COLO829 (cell line): Measurements from ENCODE around the gene RPL13.

Experiments used
- DNase-seq: peaks from one replicate; pipeline ENCODE4 v3.0.0; 2012; ENCODE audit warnings: low spot score

The RPL13 gene

GRCh38 chr16:89545044-89545830 lies 15.2 kb upstream of the RPL13 start:
- DNase-seq, result no peak

GRCh38 chr16:89545831-89546574 lies 14.5 kb upstream of the RPL13 start:
- no peak for DNase-seq

GRCh38 chr16:89546781-89547180 lies 13.7 kb upstream of the RPL13 start:
- DNase-seq, result no peak

GRCh38 chr16:89547291-89547690 lies 13.2 kb upstream of the RPL13 start:
- no peak for DNase-seq

- DNase-seq, result no peak
Observed at GRCh38 chr16:89547860-89548259, 12.6 kb upstream of the RPL13 start.

GRCh38 chr16:89548344-89549006 lies 12.0 kb upstream of the RPL13 start:
- DNase-seq, result no peak

- no peak for DNase-seq
Observed at GRCh38 chr16:89549007-89549700, 11.3 kb upstream of the RPL13 start.

- no peak for DNase-seq
Observed at GRCh38 chr16:89550421-89551007, 10.0 kb upstream of the RPL13 start.

GRCh38 chr16:89552329-89552728 lies 8.2 kb upstream of the RPL13 start:
- no peak for DNase-seq

GRCh38 chr16:89552913-89553312 lies 7.6 kb upstream of the RPL13 start:
- DNase-seq, result no peak

- no peak for DNase-seq
Observed at GRCh38 chr16:89553733-89554132, 6.7 kb upstream of the RPL13 start.

- DNase-seq, result no peak
Observed at GRCh38 chr16:89554343-89554742, 6.1 kb upstream of the RPL13 start.

- DNase-seq, result no peak
Observed at GRCh38 chr16:89555265-89555664, 5.2 kb upstream of the RPL13 start.

GRCh38 chr16:89555780-89556179 lies 4.7 kb upstream of the RPL13 start:
- no peak for DNase-seq

- DNase-seq, result peak; percentile 66
Observed at GRCh38 chr16:89556750-89557689, 3.5 kb upstream of the RPL13 start.

- no peak for DNase-seq
Observed at GRCh38 chr16:89557690-89558490, 2.6 kb upstream of the RPL13 start.

GRCh38 chr16:89561142-89561883 lies 831 bp downstream of the RPL13 start:
- DNase-seq, result no peak

- DNase-seq, result no peak
Observed at GRCh38 chr16:89561884-89562599, 1.6 kb downstream of the RPL13 start.

GRCh38 chr16:89562939-89563338 lies 2.5 kb downstream of the RPL13 start:
- DNase-seq, result no peak
